CD8-positive, alpha-beta memory T cell (primary cell): ENCODE data around the gene UBE3D. TPM values are rescaled to one million over a fixed set of nuclear protein-coding genes. Genes with fewer than 3 reads are reported as not detected.
A peak's percentile ranks its signal among the peaks of the same experiment; 100 is the strongest.

ENCODE experiments used
- CTCF ChIA-PET: fragments of 350-600 bp; sonication (Branson Sonifier 250); formaldehyde crosslinking; loops from one replicate; lab custom pipeline; 2021; ENCODE audit warnings: antibody characterized with exemption; lab: Charles Lee
- POLR2A ChIA-PET: fragments of 350-600 bp; sonication (Branson Sonifier 250); formaldehyde crosslinking; loops from one replicate; lab custom pipeline; 2021; ENCODE audit warnings: antibody characterized with exemption; lab: Charles Lee
- DNase-seq, 5 donors: peaks; one replicate each; pipeline versions ENCODE4 v3.0.0 to v3.0.0-alpha.2; 2020 to 2022; ENCODE audit warnings: mixed read lengths in 1 of 5
- H3K27ac ChIP-seq: one replicate; pipeline ENCODE4 v1.7.0; 2013; ENCODE audit warnings: low read depth, mild to moderate bottlenecking, low read length, moderate library complexity
- H3K27me3 ChIP-seq: 2 replicates; pipeline ENCODE4 v1.7.0; 2013; ENCODE audit warnings: low read length, mild to moderate bottlenecking; ENCODE audit not compliant: insufficient read depth, poor library complexity, severe bottlenecking
- H3K36me3 ChIP-seq: 2 replicates; pipeline ENCODE4 v1.7.0; 2013; ENCODE audit warnings: mild to moderate bottlenecking, low read length, moderate library complexity; ENCODE audit not compliant: insufficient read depth
- H3K4me1 ChIP-seq: 2 replicates; pipeline ENCODE4 v1.7.0; 2013; ENCODE audit warnings: mild to moderate bottlenecking, low read length, moderate library complexity; ENCODE audit not compliant: insufficient read depth
- H3K4me3 ChIP-seq: 2 replicates; pipeline ENCODE4 v1.7.0; 2013; ENCODE audit warnings: mild to moderate bottlenecking, low read length
- H3K9me3 ChIP-seq: 2 replicates; pipeline ENCODE4 v1.7.0; 2013; ENCODE audit warnings: mild to moderate bottlenecking, low read length
- H3K27ac Mint-ChIP-seq, 8 donors: one replicate each; pipeline ENCODE4 v1.8.0; 2020 to 2021; ENCODE audit warnings: mixed read lengths in 8 of 8, mild to moderate bottlenecking in 6 of 8, inconsistent platforms in 3 of 8, moderate library complexity in 3 of 8
- H3K27me3 Mint-ChIP-seq, 2 donors: one replicate each; pipeline ENCODE4 v1.8.0; 2020 to 2021; ENCODE audit warnings: mixed read lengths in 2 of 2, mild to moderate bottlenecking in 1 of 2, moderate library complexity in 1 of 2
- H3K36me3 Mint-ChIP-seq, 3 donors: one replicate each; pipeline ENCODE4 v1.8.0; 2020 to 2021; ENCODE audit warnings: mixed read lengths in 3 of 3, inconsistent platforms in 1 of 3, mild to moderate bottlenecking in 1 of 3
- H3K4me1 Mint-ChIP-seq, 3 donors: one replicate each; pipeline ENCODE4 v1.8.0; 2020 to 2021; ENCODE audit warnings: mixed read lengths in 3 of 3, inconsistent platforms in 1 of 3, mild to moderate bottlenecking in 1 of 3
- H3K4me3 Mint-ChIP-seq, 7 donors: one replicate each; pipeline ENCODE4 v1.8.0; 2020 to 2021; ENCODE audit warnings: mixed read lengths in 7 of 7, mild to moderate bottlenecking in 6 of 7, moderate library complexity in 4 of 7, inconsistent platforms in 2 of 7
- H3K9me3 Mint-ChIP-seq, 5 donors: one replicate each; pipeline ENCODE4 v1.8.0; 2020 to 2022; ENCODE audit warnings: mixed read lengths in 5 of 5, mild to moderate bottlenecking in 3 of 5, moderate library complexity in 2 of 5, inconsistent platforms in 1 of 5
- polyA plus RNA-seq: library from polyadenylated mRNA; unstranded; fragments of 300-500 nt; fragmentation: Illumina TruSeq; gene quantifications from one replicate; pipeline ENCODE4 v1.2.3, GENCODE V29; 2021
- total RNA-seq, 2 experiments: library from RNA; stranded (reverse); gene quantifications; one replicate each; pipeline ENCODE4 v1.2.3, GENCODE V29; 2021

The UBE3D gene
- total RNA-seq, result 1 to 10 TPM; 6.3 to 8.1 TPM
- polyA plus RNA-seq, result 3.9 TPM

- peaks cover 21% of the 10 kb centered on the region for H3K4me1 ChIP-seq
- no peaks in the 10 kb centered on the region for H3K27me3 ChIP-seq
- no peaks in the 10 kb centered on the region for H3K27me3 Mint-ChIP-seq
- ChIA-PET CTCF (interaction anchor here (0.7 to 4.7 kb wide), 48 partner anchors 8 to 1162 kb away, joined by 3 to 88 read pairs (median 5); partner anchors contain the start of genes CEP162, CYB5R4, IBTK and PGM3), POLR2A (interaction anchor here (1.2 to 1.4 kb wide), 2 partner anchors 128 to 818 kb away, joined by 4 to 7 read pairs; partner anchors contain the start of genes IBTK and RWDD2A)
- peak within 1 kb of the TSS; percentile 64 for H3K27ac ChIP-seq
- no peaks in the 10 kb centered on the region for H3K9me3 Mint-ChIP-seq
- peak within 1 kb of the TSS; percentile 90 to 97 (median 90) for H3K4me3 Mint-ChIP-seq
- H3K27ac Mint-ChIP-seq, result peak within 1 kb of the TSS; percentile 39 to 96 (median 84)
- DNase-seq, result peak; percentile 87 to 93 (median 92)
- peaks cover 39 to 73% (median 57%) of the 10 kb centered on the region in 3 donors for H3K4me1 Mint-ChIP-seq
- no peaks in the 10 kb centered on the region for H3K9me3 ChIP-seq
- H3K36me3 ChIP-seq, result no peaks in the 10 kb centered on the region
- peaks cover 0 to 18% (median 2%) of the 10 kb centered on the region in 3 donors for H3K36me3 Mint-ChIP-seq
- peak within 1 kb of the TSS; percentile 74 for H3K4me3 ChIP-seq
These were observed at the start of gene UBE3D for GRCh38 chr6:83065511-83066192. TSS of gene UBE3D (minus strand) at chr6:83065841. CDS start at chr6:83065718, 123 bp downstream.

GRCh38 chr6:83114164-83114563 is 48.5 kb upstream of the UBE3D start:
- no peak for DNase-seq
- H3K36me3 ChIP-seq, result peaks cover 7% of the 10 kb centered on the region
- CTCF ChIA-PET, result interaction anchor here (1.1 to 1.6 kb wide), 3 partner anchors 16 to 48 kb away, joined by 3 to 6 read pairs (median 4); partner anchors contain the start of genes DOP1A and UBE3D

GRCh38 chr6:83113258-83113657 is 47.6 kb upstream of the UBE3D start:
- H3K27me3 ChIP-seq, result no peaks in the 10 kb centered on the region
- ChIA-PET POLR2A (no interaction called here), CTCF (no interaction called here)
- DNase-seq, result no peak
- H3K36me3 ChIP-seq, result peaks cover 6% of the 10 kb centered on the region
- H3K4me3 Mint-ChIP-seq, result no peak overlapping the region
- no peak overlapping the region for H3K27ac Mint-ChIP-seq
- H3K36me3 Mint-ChIP-seq, result peaks cover 0 to 52% (median 21%) of the 10 kb centered on the region in 3 donors
- no peaks in the 10 kb centered on the region for H3K4me1 ChIP-seq
- no peaks in the 10 kb centered on the region for H3K9me3 ChIP-seq
- H3K9me3 Mint-ChIP-seq, result no peaks in the 10 kb centered on the region
- no peaks in the 10 kb centered on the region for H3K4me1 Mint-ChIP-seq
- no peak overlapping the region for H3K4me3 ChIP-seq
- no peak overlapping the region for H3K27ac ChIP-seq
- H3K27me3 Mint-ChIP-seq, result no peaks in the 10 kb centered on the region

More at GRCh38 chr6:83114164-83114563, 48.5 kb upstream of the UBE3D start:
- Mint-ChIP-seq H3K36me3 (peaks cover 0 to 49% (median 21%) of the 10 kb centered on the region in 3 donors), H3K27ac (peak overlapping the region in 1 of 8 donors; percentile 35), H3K27me3 (no peaks in the 10 kb centered on the region), H3K4me1 (no peaks in the 10 kb centered on the region), H3K4me3 (no peak overlapping the region), H3K9me3 (no peaks in the 10 kb centered on the region)
- Histone ChIP-seq H3K27me3 (no peaks in the 10 kb centered on the region), H3K9me3 (no peaks in the 10 kb centered on the region), H3K27ac (no peak overlapping the region), H3K4me1 (no peaks in the 10 kb centered on the region), H3K4me3 (no peak overlapping the region)
- POLR2A ChIA-PET, result no interaction called here

- CTCF ChIA-PET, result interaction anchor here (1.4 to 3.1 kb wide), 2 partner anchors 41 to 43 kb away, joined by 4 to 10 read pairs; partner anchors contain the start of genes DOP1A and UBE3D
- H3K9me3 Mint-ChIP-seq, result peaks cover 3 to 9% (median 6%) of the 10 kb centered on the region in 5 donors
These were observed 42.7 kb upstream of the UBE3D start for GRCh38 chr6:83108378-83108777.

GRCh38 chr6:83098589-83098988 is 32.9 kb upstream of the UBE3D start:
- Histone ChIP-seq H3K4me1 (no peaks in the 10 kb centered on the region), H3K27me3 (no peaks in the 10 kb centered on the region), H3K27ac (no peak overlapping the region), H3K36me3 (peaks cover 10% of the 10 kb centered on the region), H3K4me3 (no peak overlapping the region), H3K9me3 (no peaks in the 10 kb centered on the region)
- peaks cover 0 to 5% (median under 1%) of the 10 kb centered on the region in 5 donors for H3K9me3 Mint-ChIP-seq
- H3K27me3 Mint-ChIP-seq, result no peaks in the 10 kb centered on the region
- H3K4me3 Mint-ChIP-seq, result no peak overlapping the region
- H3K27ac Mint-ChIP-seq, result no peak overlapping the region
- DNase-seq, result no peak
- CTCF ChIA-PET, result interaction anchor here (1.1 kb wide), 1 partner anchor 31 kb away, joined by 4 read pairs; the partner anchor contains the start of gene DOP1A
- POLR2A ChIA-PET, result no interaction called here
- peaks cover 21 to 47% (median 23%) of the 10 kb centered on the region in 3 donors for H3K36me3 Mint-ChIP-seq
- peaks cover 5 to 33% (median 26%) of the 10 kb centered on the region in 3 donors for H3K4me1 Mint-ChIP-seq

More at GRCh38 chr6:83108378-83108777, 42.7 kb upstream of the UBE3D start:
- H3K36me3 Mint-ChIP-seq, result peaks cover 16 to 66% (median 34%) of the 10 kb centered on the region in 3 donors
- no peaks in the 10 kb centered on the region for H3K27me3 Mint-ChIP-seq
- H3K27me3 ChIP-seq, result no peaks in the 10 kb centered on the region
- H3K27ac Mint-ChIP-seq, result peak overlapping the region in 2 of 8 donors; percentile 47 to 74
- H3K27ac ChIP-seq, result no peak overlapping the region
- H3K4me1 ChIP-seq, result no peaks in the 10 kb centered on the region
- DNase-seq, result no peak
- no peak overlapping the region for H3K4me3 Mint-ChIP-seq
- POLR2A ChIA-PET, result no interaction called here
- H3K4me1 Mint-ChIP-seq, result no peaks in the 10 kb centered on the region
- H3K9me3 ChIP-seq, result no peaks in the 10 kb centered on the region
- peaks cover 12% of the 10 kb centered on the region for H3K36me3 ChIP-seq
- no peak overlapping the region for H3K4me3 ChIP-seq

- POLR2A ChIA-PET, result no interaction called here
- Mint-ChIP-seq H3K27me3 (no peaks in the 10 kb centered on the region), H3K4me1 (peaks cover 5 to 33% (median 27%) of the 10 kb centered on the region in 3 donors), H3K36me3 (peaks cover 14 to 39% (median 17%) of the 10 kb centered on the region in 3 donors), H3K9me3 (peaks cover 0 to 4% (median 0%) of the 10 kb centered on the region in 5 donors), H3K27ac (no peak overlapping the region), H3K4me3 (no peak overlapping the region)
- H3K27ac ChIP-seq, result no peak overlapping the region
- H3K27me3 ChIP-seq, result no peaks in the 10 kb centered on the region
- no peaks in the 10 kb centered on the region for H3K9me3 ChIP-seq
- CTCF ChIA-PET, result interaction anchor here (1.1 kb wide), 1 partner anchor 30 kb away, joined by 4 read pairs; the partner anchor contains the start of gene DOP1A
- H3K36me3 ChIP-seq, result peaks cover 8% of the 10 kb centered on the region
- no peaks in the 10 kb centered on the region for H3K4me1 ChIP-seq
- no peak overlapping the region for H3K4me3 ChIP-seq
- DNase-seq, result no peak
These were observed 32.0 kb upstream of the UBE3D start for GRCh38 chr6:83097675-83098074.

- no peak overlapping the region for H3K27ac ChIP-seq
- H3K4me1 Mint-ChIP-seq, result peaks cover 5 to 36% (median 30%) of the 10 kb centered on the region in 3 donors
- H3K4me1 ChIP-seq, result no peaks in the 10 kb centered on the region
- H3K4me3 Mint-ChIP-seq, result no peak overlapping the region
- no peak for DNase-seq
- H3K27me3 Mint-ChIP-seq, result no peaks in the 10 kb centered on the region
- H3K4me3 ChIP-seq, result no peak overlapping the region
- H3K27me3 ChIP-seq, result no peaks in the 10 kb centered on the region
- POLR2A ChIA-PET, result no interaction called here
- H3K27ac Mint-ChIP-seq, result no peak overlapping the region
- CTCF ChIA-PET, result no interaction called here
- H3K9me3 ChIP-seq, result no peaks in the 10 kb centered on the region
- peaks cover 0 to 4% (median 0%) of the 10 kb centered on the region in 5 donors for H3K9me3 Mint-ChIP-seq
- H3K36me3 ChIP-seq, result peaks cover 6% of the 10 kb centered on the region
- peaks cover 9 to 36% (median 12%) of the 10 kb centered on the region in 3 donors for H3K36me3 Mint-ChIP-seq
These were observed 31.6 kb upstream of the UBE3D start for GRCh38 chr6:83097204-83097603.

GRCh38 chr6:83096791-83097190 is 31.1 kb upstream of the UBE3D start:
- no peaks in the 10 kb centered on the region for H3K27me3 ChIP-seq
- H3K36me3 ChIP-seq, result peaks cover 3% of the 10 kb centered on the region
- Mint-ChIP-seq H3K36me3 (peaks cover 5 to 32% (median 9%) of the 10 kb centered on the region in 3 donors), H3K27me3 (no peaks in the 10 kb centered on the region), H3K9me3 (peaks cover 0 to 4% (median 0%) of the 10 kb centered on the region in 5 donors), H3K27ac (peak overlapping the region in 1 of 8 donors; percentile 2), H3K4me3 (no peak overlapping the region), H3K4me1 (peaks cover 5 to 39% (median 30%) of the 10 kb centered on the region in 3 donors)
- no peak overlapping the region for H3K4me3 ChIP-seq
- no peaks in the 10 kb centered on the region for H3K9me3 ChIP-seq
- ChIA-PET CTCF (no interaction called here), POLR2A (no interaction called here)
- no peak for DNase-seq
- no peak overlapping the region for H3K27ac ChIP-seq
- no peaks in the 10 kb centered on the region for H3K4me1 ChIP-seq
